SK-N-MC (cell line): ENCODE measurements around the gene PRSS1.
"Not testable (repeated sequence)": the region's sequence is repeated elsewhere in the genome, so short reads cannot be mapped to it uniquely, and the experiment has no call there.

ENCODE experiments used
- EZH2 ChIP-seq: fragments of 200-600 bp; sonication (generic); IDR thresholded peaks from one replicate; pipeline ENCODE4 v1.6.1; 2017; ENCODE audit warnings: antibody characterized with exemption
- POLR2AphosphoS5 ChIP-seq: IDR thresholded peaks from 2 replicates; pipeline ENCODE4 v1.6.1; 2012; ENCODE audit warnings: mild to moderate bottlenecking, low read depth, low read length, borderline replicate concordance

GRCh38 chr7:142753925-142754491, 4.7 kb downstream of the PRSS1 start:
- not testable (repeated sequence) for TF ChIP-seq POLR2AphosphoS5, EZH2
